Measurements from ENCODE around the gene CA10. TPM values are rescaled to one million over a fixed set of nuclear protein-coding genes. Genes with fewer than 3 reads are reported as not detected.

The CA10 gene
- total and polyA plus RNA-seq, 9 of the 15 experiments (the other 6 are each of a cell fraction or from before 2014, with no cell fraction given), result not detected

DNA sequence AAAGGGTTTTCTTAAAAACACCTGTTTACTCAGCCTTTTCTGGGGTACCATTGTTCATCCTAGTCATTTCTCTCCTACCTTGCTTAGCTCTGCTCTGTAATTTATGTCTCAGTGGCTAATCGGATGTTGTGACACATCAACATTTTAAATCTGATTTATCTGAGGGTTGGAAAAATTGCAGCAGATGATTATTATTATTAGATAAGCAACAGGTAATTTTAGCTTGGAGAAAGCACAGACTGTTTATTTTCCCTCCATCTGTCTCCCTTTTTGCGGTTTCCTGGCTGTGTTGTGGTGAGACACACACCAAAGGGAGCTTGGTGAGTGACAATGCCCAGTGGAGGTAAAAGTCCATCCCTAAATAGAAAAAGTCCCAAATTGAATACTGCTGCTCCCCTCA is 508.3 kb downstream of the CA10 start (continued):
- TF ChIP-seq, protein P1, sequence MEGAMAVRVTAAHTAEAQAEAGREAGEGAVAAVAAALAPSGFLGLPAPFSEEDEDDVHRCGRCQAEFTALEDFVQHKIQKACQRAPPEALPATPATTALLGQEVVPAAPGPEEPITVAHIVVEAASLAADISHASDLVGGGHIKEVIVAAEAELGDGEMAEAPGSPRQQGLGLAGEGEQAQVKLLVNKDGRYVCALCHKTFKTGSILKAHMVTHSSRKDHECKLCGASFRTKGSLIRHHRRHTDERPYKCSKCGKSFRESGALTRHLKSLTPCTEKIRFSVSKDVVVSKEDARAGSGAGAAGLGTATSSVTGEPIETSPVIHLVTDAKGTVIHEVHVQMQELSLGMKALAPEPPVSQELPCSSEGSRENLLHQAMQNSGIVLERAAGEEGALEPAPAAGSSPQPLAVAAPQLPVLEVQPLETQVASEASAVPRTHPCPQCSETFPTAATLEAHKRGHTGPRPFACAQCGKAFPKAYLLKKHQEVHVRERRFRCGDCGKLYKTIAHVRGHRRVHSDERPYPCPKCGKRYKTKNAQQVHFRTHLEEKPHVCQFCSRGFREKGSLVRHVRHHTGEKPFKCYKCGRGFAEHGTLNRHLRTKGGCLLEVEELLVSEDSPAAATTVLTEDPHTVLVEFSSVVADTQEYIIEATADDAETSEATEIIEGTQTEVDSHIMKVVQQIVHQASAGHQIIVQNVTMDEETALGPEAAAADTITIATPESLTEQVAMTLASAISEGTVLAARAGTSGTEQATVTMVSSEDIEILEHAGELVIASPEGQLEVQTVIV (CRISPR knock-in tag; IDR thresholded peaks at IDR 0.05; ENCODE audit: borderline replicate concordance), result no peak
- TF ChIP-seq MECOM (CRISPR knock-in tag; IDR thresholded peaks at IDR 0.05), result no peak
- TF ChIP-seq CREM (IDR thresholded peaks at IDR 0.05; ENCODE audit: low read depth), result no peak
- no peak for TF ChIP-seq CREBBP (IDR thresholded peaks at IDR 0.05; ENCODE audit: low read depth, low read length)

GRCh38 chr17:51647826-51648225 is 510.7 kb downstream of the CA10 start:
- H2AFZ ChIP-seq (ENCODE audit: low read depth, low read length), result no peak overlapping the region
- H3K27ac ChIP-seq (ENCODE audit: extremely low read depth, low read depth, low read length), result no peak overlapping the region
- WGBS (ENCODE audit: insufficient coverage, low coverage, missing lambda C conversion rate), result 0% methylated on average over 5 of the region's 5 CpGs
- POLR2A ChIA-PET, result no interaction called here
- DNase-seq (ENCODE audit: extremely low read depth in 1 of 4, low spot score in 3 of 4) (no peak), ATAC-seq (no peak), FAIRE-seq (no peak)
- intact Hi-C loops (cut with micrococcal nuclease), result no loop called here
- H3K9me3 ChIP-seq (replicated peaks; ENCODE audit: control insufficient read depth, insufficient read depth, low read depth, low read length), result no peaks in the 10 kb centered on the region
- H3K9me1 ChIP-seq (ENCODE audit: control insufficient read depth, insufficient read depth, low read length), result no peaks in the 10 kb centered on the region
- no peaks in the 10 kb centered on the region for H3K27me3 ChIP-seq (ENCODE audit: control insufficient read depth in 2 of 2, insufficient read depth in 2 of 2, low read length in 2 of 2)
- H3K36me3 ChIP-seq (ENCODE audit: control insufficient read depth, insufficient read depth, low read length), result no peaks in the 10 kb centered on the region
- no peak overlapping the region for H3K9ac ChIP-seq (ENCODE audit: insufficient read depth in 1 of 2, low read depth in 2 of 2, low read length in 2 of 2)
- BruUV-seq (replicated peaks), result no TSS peak
- H3K79me2 ChIP-seq (ENCODE audit: control insufficient read depth, insufficient read depth, low read length), result no peaks in the 10 kb centered on the region
- CTCF ChIA-PET (ENCODE audit: low intra/inter-chr PET ratio), result no interaction called here
- H3K4me1 ChIP-seq (replicated peaks in 1 of 2; ENCODE audit: control insufficient read depth in 2 of 2, insufficient read depth in 2 of 2, low read length in 2 of 2), result no peaks in the 10 kb centered on the region
- in situ Hi-C loops (cut with MboI), result no loop called here
- H4K20me1 ChIP-seq (replicated peaks; ENCODE audit: control insufficient read depth, insufficient read depth, low read length), result no peaks in the 10 kb centered on the region
- H3K4me3 ChIP-seq, result no peak overlapping the region
- H3K4me2 ChIP-seq (ENCODE audit: insufficient read depth, low read length), result no peak overlapping the region
- no peak for TF ChIP-seq ZKSCAN8 (CRISPR knock-in tag; IDR thresholded peaks at IDR 0.05)
- no peak for TF ChIP-seq RFX1 (IDR thresholded peaks at IDR 0.05)
- no peak for TF ChIP-seq NFRKB (IDR thresholded peaks at IDR 0.05; ENCODE audit: low read depth)
- TF ChIP-seq, protein P2, sequence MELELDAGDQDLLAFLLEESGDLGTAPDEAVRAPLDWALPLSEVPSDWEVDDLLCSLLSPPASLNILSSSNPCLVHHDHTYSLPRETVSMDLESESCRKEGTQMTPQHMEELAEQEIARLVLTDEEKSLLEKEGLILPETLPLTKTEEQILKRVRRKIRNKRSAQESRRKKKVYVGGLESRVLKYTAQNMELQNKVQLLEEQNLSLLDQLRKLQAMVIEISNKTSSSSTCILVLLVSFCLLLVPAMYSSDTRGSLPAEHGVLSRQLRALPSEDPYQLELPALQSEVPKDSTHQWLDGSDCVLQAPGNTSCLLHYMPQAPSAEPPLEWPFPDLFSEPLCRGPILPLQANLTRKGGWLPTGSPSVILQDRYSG (tag; conservative IDR thresholded peaks at IDR 0.05; ENCODE audit: low read depth), result no peak
- TF ChIP-seq MED1 (CRISPR knock-in tag; IDR thresholded peaks at IDR 0.05; ENCODE audit: borderline replicate concordance), result no peak
- no peak for TF ChIP-seq FOXK2 (conservative IDR thresholded peaks at IDR 0.05 in 1 of 2, IDR thresholded peaks at IDR 0.05 in 1 of 2; ENCODE audit: low read depth in 2 of 2)

Data from K562 (cell line).